KMS-11 (cell line): ENCODE data around the gene MALL.

ENCODE experiments used
- H2AFZ ChIP-seq: fragments of 200-600 bp; sonication (generic); 2 replicates; pipeline ENCODE4 v1.6.1; 2016; ENCODE audit warnings: antibody characterized with exemption, mixed run types, low read depth
- H3K27ac ChIP-seq: fragments of 200-600 bp; sonication (generic); 2 replicates; pipeline ENCODE4 v1.6.1; 2016; ENCODE audit warnings: mild to moderate bottlenecking, mixed run types
- H3K27me3 ChIP-seq: fragments of 200-600 bp; sonication (generic); 2 replicates; pipeline ENCODE4 v1.6.1; 2017; ENCODE audit warnings: mild to moderate bottlenecking, low read depth, mixed run types, moderate library complexity; ENCODE audit not compliant: insufficient read depth
- H3K36me3 ChIP-seq: fragments of 200-600 bp; sonication (generic); 2 replicates; pipeline ENCODE4 v1.6.1; 2017; ENCODE audit warnings: mild to moderate bottlenecking, mixed run types; ENCODE audit not compliant: insufficient read depth
- H3K4me1 ChIP-seq: fragments of 200-600 bp; sonication (generic); 2 replicates; pipeline ENCODE4 v1.6.1; 2016; ENCODE audit warnings: mild to moderate bottlenecking, low read depth, mixed run types; ENCODE audit not compliant: poor library complexity, severe bottlenecking
- H3K4me2 ChIP-seq: fragments of 200-600 bp; sonication (generic); 2 replicates; pipeline ENCODE4 v1.7.0; 2016; ENCODE audit warnings: mild to moderate bottlenecking, mixed run types
- H3K4me3 ChIP-seq: fragments of 200-600 bp; sonication (generic); IDR thresholded peaks from 2 replicates; pipeline ENCODE4 v1.6.1; 2017; ENCODE audit warnings: low read depth, low read length, mixed read lengths; ENCODE audit not compliant: insufficient read depth
- H3K79me2 ChIP-seq: fragments of 200-600 bp; sonication (generic); 2 replicates; pipeline ENCODE4 v1.6.1; 2016; ENCODE audit warnings: low read depth, mixed run types; ENCODE audit not compliant: insufficient read depth
- H3K9ac ChIP-seq: fragments of 200-600 bp; sonication (generic); 2 replicates; pipeline ENCODE4 v1.6.1; 2016; ENCODE audit warnings: mild to moderate bottlenecking, mixed run types
- H4K20me1 ChIP-seq: fragments of 200-600 bp; sonication (generic); 2 replicates; pipeline ENCODE4 v1.6.1; 2016; ENCODE audit warnings: mild to moderate bottlenecking, mixed run types; ENCODE audit not compliant: insufficient read depth
- TF ChIP-seq, protein P1 (sequence below): fragments of 200-600 bp; sonication (generic); conservative IDR thresholded peaks from 2 replicates; pipeline ENCODE4 v1.6.1; 2017; ENCODE audit warnings: low read depth, mild to moderate bottlenecking, antibody characterized with exemption, low read length, moderate library complexity, mixed read lengths

MALL gene

DNA sequence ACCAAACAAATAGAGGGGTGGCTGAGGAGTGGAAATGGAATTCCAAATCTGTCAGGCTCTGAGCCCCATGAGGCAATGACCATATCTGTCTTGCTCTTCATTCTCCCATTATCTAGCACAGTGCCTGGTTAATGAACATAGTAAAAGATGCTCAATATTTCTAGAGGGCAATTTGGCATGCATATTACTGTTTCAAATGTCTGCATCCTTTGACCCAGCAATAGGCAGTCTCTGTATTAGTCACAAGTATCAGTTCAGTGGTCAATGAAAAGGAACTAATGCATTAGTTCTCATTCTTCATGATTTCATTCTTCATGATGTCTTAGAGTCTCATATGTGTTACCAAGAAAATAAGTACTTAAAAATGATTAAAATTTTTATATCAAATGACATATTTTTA, 28.4 kb upstream of the MALL start:
- H3K4me2 ChIP-seq, result no peak overlapping the region
- H3K9ac ChIP-seq, result no peak overlapping the region
- no peaks in the 10 kb centered on the region for H3K79me2 ChIP-seq
- H4K20me1 ChIP-seq, result no peaks in the 10 kb centered on the region
- H3K27ac ChIP-seq, result no peak overlapping the region
- TF ChIP-seq, protein P1, sequence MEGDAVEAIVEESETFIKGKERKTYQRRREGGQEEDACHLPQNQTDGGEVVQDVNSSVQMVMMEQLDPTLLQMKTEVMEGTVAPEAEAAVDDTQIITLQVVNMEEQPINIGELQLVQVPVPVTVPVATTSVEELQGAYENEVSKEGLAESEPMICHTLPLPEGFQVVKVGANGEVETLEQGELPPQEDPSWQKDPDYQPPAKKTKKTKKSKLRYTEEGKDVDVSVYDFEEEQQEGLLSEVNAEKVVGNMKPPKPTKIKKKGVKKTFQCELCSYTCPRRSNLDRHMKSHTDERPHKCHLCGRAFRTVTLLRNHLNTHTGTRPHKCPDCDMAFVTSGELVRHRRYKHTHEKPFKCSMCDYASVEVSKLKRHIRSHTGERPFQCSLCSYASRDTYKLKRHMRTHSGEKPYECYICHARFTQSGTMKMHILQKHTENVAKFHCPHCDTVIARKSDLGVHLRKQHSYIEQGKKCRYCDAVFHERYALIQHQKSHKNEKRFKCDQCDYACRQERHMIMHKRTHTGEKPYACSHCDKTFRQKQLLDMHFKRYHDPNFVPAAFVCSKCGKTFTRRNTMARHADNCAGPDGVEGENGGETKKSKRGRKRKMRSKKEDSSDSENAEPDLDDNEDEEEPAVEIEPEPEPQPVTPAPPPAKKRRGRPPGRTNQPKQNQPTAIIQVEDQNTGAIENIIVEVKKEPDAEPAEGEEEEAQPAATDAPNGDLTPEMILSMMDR, result no peak
- no peaks in the 10 kb centered on the region for H3K4me1 ChIP-seq
- H3K27me3 ChIP-seq, result no peaks in the 10 kb centered on the region
- H3K36me3 ChIP-seq, result no peaks in the 10 kb centered on the region
- H2AFZ ChIP-seq, result no peak overlapping the region
- no peak overlapping the region for H3K4me3 ChIP-seq

GRCh38 chr2:110140401-110140800, 24.8 kb upstream of the MALL start:
- Histone ChIP-seq H4K20me1 (no peaks in the 10 kb centered on the region), H3K27ac (no peak overlapping the region), H3K27me3 (no peaks in the 10 kb centered on the region), H3K9ac (no peak overlapping the region), H3K79me2 (no peaks in the 10 kb centered on the region), H3K4me3 (no peak overlapping the region), H3K36me3 (no peaks in the 10 kb centered on the region), H2AFZ (no peak overlapping the region), H3K4me2 (no peak overlapping the region), H3K4me1 (no peaks in the 10 kb centered on the region)
- TF ChIP-seq, protein P1, result no peak

DNA sequence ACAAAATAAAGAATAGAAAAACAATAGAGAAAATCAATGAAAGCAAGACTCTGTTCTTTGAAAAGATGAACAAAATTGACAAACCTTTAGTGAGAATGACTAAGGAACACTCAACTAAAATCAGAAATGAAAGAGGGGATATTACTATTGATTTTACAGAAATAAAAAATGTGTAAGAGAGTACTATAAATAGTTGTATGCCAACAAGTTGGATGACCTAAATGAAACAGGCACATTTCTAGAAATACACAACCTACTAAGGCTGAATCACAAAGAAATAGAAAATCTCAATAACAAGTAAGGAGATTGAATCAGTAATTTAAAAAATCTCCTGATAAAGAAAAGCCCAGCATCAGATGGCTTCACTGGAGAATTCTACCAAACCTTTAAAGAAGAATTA, 18.4 kb upstream of the MALL start:
- H3K9ac ChIP-seq, result no peak overlapping the region
- TF ChIP-seq, protein P1, result no peak

GRCh38 chr2:110131166-110131565, 15.5 kb upstream of the MALL start:
- Histone ChIP-seq H2AFZ (no peak overlapping the region), H3K27me3 (no peaks in the 10 kb centered on the region), H3K4me1 (no peaks in the 10 kb centered on the region), H3K27ac (no peak overlapping the region), H3K4me2 (no peak overlapping the region), H3K4me3 (no peak overlapping the region), H4K20me1 (no peaks in the 10 kb centered on the region), H3K79me2 (no peaks in the 10 kb centered on the region), H3K9ac (no peak overlapping the region), H3K36me3 (no peaks in the 10 kb centered on the region)
- TF ChIP-seq, protein P1, result no peak

More for the DNA sequence above, 18.4 kb upstream of the MALL start:
- H3K27me3 ChIP-seq, result no peaks in the 10 kb centered on the region
- no peaks in the 10 kb centered on the region for H3K79me2 ChIP-seq
- no peak overlapping the region for H3K27ac ChIP-seq
- no peak overlapping the region for H2AFZ ChIP-seq
- no peak overlapping the region for H3K4me2 ChIP-seq
- no peaks in the 10 kb centered on the region for H3K36me3 ChIP-seq
- H4K20me1 ChIP-seq, result no peaks in the 10 kb centered on the region
- no peak overlapping the region for H3K4me3 ChIP-seq
- H3K4me1 ChIP-seq, result no peaks in the 10 kb centered on the region
